Eye (tissue), 1 donor: ENCODE results near the gene TLE1.

Experiments used
- DNase-seq: peaks from one replicate; pipeline ENCODE4 v3.0.0-alpha.2; 2015

TLE1 gene

GRCh38 chr9:81542118-81542889 lies 147.0 kb downstream of the TLE1 start:
- no peak for DNase-seq

DNA sequence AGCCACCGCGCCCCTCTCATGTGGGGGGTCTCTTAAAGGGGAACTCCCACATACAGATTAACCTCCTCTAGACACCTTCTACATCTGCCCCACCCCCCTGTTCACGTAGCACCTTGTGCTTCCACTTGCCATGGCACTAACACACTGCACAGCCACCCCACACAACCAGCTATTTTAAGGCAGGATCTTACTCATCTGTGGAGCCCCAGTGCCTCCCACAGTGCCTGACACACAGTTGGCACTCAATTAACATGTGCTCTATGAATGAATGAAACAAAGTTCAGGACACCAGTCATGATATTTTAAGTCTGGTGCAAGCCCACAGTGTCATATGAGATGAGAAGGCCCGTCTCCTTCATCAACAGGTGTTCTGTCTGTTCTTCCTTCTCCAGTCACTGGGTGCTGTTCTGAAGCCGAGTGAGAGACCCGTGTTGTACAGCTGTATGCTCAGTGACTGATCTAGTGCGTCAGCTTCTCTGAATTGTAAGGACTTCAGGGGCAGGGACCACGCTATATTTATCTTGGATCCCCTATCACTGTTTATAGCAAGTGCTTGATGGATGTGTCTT lies 149.1 kb downstream of the TLE1 start:
- DNase-seq = no peak

- no peak for DNase-seq
Measured at GRCh38 chr9:81539317-81539716, 150.0 kb downstream of the TLE1 start.

GRCh38 chr9:81538890-81539289 lies 150.5 kb downstream of the TLE1 start:
- DNase-seq = no peak

- no peak for DNase-seq
Measured at GRCh38 chr9:81537964-81538363, 151.4 kb downstream of the TLE1 start.

- no peak for DNase-seq
Measured at GRCh38 chr9:81536242-81537025, 152.9 kb downstream of the TLE1 start.

GRCh38 chr9:81535542-81536241 lies 153.7 kb downstream of the TLE1 start:
- peak; percentile 87 for DNase-seq

DNA sequence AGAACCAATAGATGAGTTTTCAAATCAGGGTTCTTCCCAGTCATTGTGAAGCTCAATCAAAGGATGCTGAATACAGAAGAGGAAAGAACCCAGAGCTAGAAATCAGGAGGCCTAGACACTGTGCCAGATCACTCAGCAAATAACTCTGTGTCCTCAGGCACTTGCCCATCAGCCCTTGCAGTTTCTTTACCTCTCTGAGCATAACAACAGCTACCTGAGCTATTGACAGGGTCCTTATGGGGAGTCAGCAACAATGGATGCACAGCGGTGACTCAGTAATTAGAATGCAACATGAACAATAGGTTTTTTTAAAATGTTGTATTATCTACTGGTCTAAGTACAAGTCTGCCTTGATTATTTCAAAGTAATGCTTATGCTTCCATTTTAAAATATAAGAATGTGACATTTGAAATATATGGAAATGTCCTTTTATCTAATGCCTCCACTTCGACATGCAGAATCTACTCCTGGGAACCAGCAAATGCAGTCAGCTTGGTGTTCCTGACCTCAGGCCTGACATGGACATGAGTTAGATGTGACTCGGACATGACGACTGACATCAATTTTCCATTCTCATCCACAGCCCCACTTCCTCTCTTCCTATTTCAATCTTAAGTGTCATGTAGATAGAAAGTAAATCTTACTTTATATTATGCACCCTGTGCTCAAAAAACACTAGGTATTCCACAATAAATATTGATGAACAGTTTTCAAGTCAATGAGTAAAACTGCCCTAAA lies 155.0 kb downstream of the TLE1 start:
- no peak for DNase-seq
